GM23338 (cell line): ENCODE data around the gene STK39. TPM values are rescaled to one million over a fixed set of nuclear protein-coding genes. Genes with fewer than 3 reads are reported as not detected.

ENCODE experiments used
- ATAC-seq: fragments of 200-7000 bp; cut with Tn5 transposase; 3 replicates; pipeline ENCODE4 v1.9.1; 2020
- DNase-seq: peaks from one replicate; pipeline ENCODE4 v3.0.0-alpha.2; 2015; ENCODE audit warnings: low spot score
- H2AFZ ChIP-seq: fragments of 200-600 bp; sonication (generic); 2 replicates; pipeline ENCODE4 v1.8.0; 2016; ENCODE audit warnings: antibody characterized with exemption, mild to moderate bottlenecking, moderate library complexity
- H3F3A ChIP-seq: fragments of 200-600 bp; sonication (generic); replicated peaks from 2 replicates; pipeline ENCODE4 v1.8.0; 2017; ENCODE audit warnings: antibody characterized with exemption, mixed run types, low read depth
- H3K27ac ChIP-seq: fragments of 200-600 bp; sonication (generic); 2 replicates; pipeline ENCODE4 v1.6.1; 2016; ENCODE audit warnings: low read depth
- H3K27me3 ChIP-seq: fragments of 200-600 bp; sonication (generic); 2 replicates; pipeline ENCODE4 v1.8.0; 2016; ENCODE audit warnings: mild to moderate bottlenecking, mixed run types, moderate library complexity; ENCODE audit not compliant: insufficient read depth
- H3K36me3 ChIP-seq: fragments of 200-600 bp; sonication (generic); 2 replicates; pipeline ENCODE4 v1.8.0; 2016; ENCODE audit warnings: mild to moderate bottlenecking; ENCODE audit not compliant: insufficient read depth
- H3K4me1 ChIP-seq: fragments of 200-600 bp; sonication (generic); 2 replicates; pipeline ENCODE4 v1.8.0; 2016; ENCODE audit warnings: mild to moderate bottlenecking, moderate library complexity; ENCODE audit not compliant: insufficient read depth
- H3K4me2 ChIP-seq: fragments of 200-600 bp; sonication (generic); 2 replicates; pipeline ENCODE4 v1.7.1; 2017; ENCODE audit warnings: mixed run types
- H3K4me3 ChIP-seq: fragments of 200-600 bp; sonication (generic); 2 replicates; pipeline ENCODE4 v1.6.1; 2016; ENCODE audit warnings: mixed run types
- H3K79me2 ChIP-seq: fragments of 200-600 bp; sonication (generic); replicated peaks from 2 replicates; pipeline ENCODE4 v1.8.0; 2017; ENCODE audit warnings: mild to moderate bottlenecking; ENCODE audit not compliant: insufficient read depth
- H3K9me2 ChIP-seq: fragments of 200-600 bp; sonication (generic); 2 replicates; pipeline ENCODE4 v1.8.0; 2017; ENCODE audit not compliant: insufficient read depth
- H4K20me1 ChIP-seq: fragments of 200-600 bp; sonication (generic); replicated peaks from 2 replicates; pipeline ENCODE4 v1.8.0; 2017; ENCODE audit warnings: mild to moderate bottlenecking; ENCODE audit not compliant: insufficient read depth
- H3K27ac Mint-ChIP-seq: 2 replicates; pipeline ENCODE4 v1.8.0; 2020; ENCODE audit warnings: inconsistent platforms, mild to moderate bottlenecking, moderate library complexity, mixed read lengths
- H3K27me3 Mint-ChIP-seq: 3 replicates; pipeline ENCODE4 v1.8.0; 2022; ENCODE audit warnings: low read depth, mild to moderate bottlenecking, moderate library complexity, mixed read lengths, inconsistent platforms; ENCODE audit not compliant: insufficient read depth, poor library complexity
- H3K36me3 Mint-ChIP-seq: 3 replicates; pipeline ENCODE4 v1.8.0; 2021; ENCODE audit warnings: low read depth, mild to moderate bottlenecking, inconsistent platforms, moderate library complexity, mixed read lengths
- H3K4me1 Mint-ChIP-seq: 3 replicates; pipeline ENCODE4 v1.8.0; 2020; ENCODE audit warnings: mild to moderate bottlenecking, inconsistent platforms, mixed read lengths
- H3K4me3 Mint-ChIP-seq: 3 replicates; pipeline ENCODE4 v1.8.0; 2021; ENCODE audit warnings: moderate library complexity, mild to moderate bottlenecking, inconsistent platforms, mixed read lengths
- H3K9me3 Mint-ChIP-seq: 3 replicates; pipeline ENCODE4 v1.8.0; 2020; ENCODE audit warnings: moderate library complexity, mild to moderate bottlenecking, inconsistent platforms, mixed read lengths
- ETS1 ChIP-seq: IDR thresholded peaks from 2 replicates; pipeline ENCODE4 v1.6.1; 2016; ENCODE audit warnings: antibody characterized with exemption
- EZH2 ChIP-seq: fragments of 200-600 bp; sonication (generic); IDR thresholded peaks from one replicate; pipeline ENCODE4 v1.8.0; 2017; ENCODE audit warnings: antibody characterized with exemption, mild to moderate bottlenecking, low read depth; ENCODE audit not compliant: unreplicated experiment
- REST ChIP-seq: IDR thresholded peaks from one replicate; pipeline ENCODE4 v1.6.1; 2018; ENCODE audit warnings: antibody characterized with exemption; ENCODE audit not compliant: unreplicated experiment
- STAT1 ChIP-seq: IDR thresholded peaks from one replicate; pipeline ENCODE4 v1.6.1; 2016; ENCODE audit warnings: antibody characterized with exemption; ENCODE audit not compliant: unreplicated experiment
- ZNF114 ChIP-seq: fragments of 250-450 bp; sonication (Bioruptor Pico); IDR thresholded peaks from 2 replicates; pipeline ENCODE4 v1.5.0; 2020; ENCODE audit warnings: mild to moderate bottlenecking, moderate library complexity
- ZNF331 ChIP-seq: fragments of 250-450 bp; sonication (Bioruptor Pico); IDR thresholded peaks from 2 replicates; pipeline ENCODE4 v1.5.0; 2020; ENCODE audit warnings: low read depth, mild to moderate bottlenecking, moderate library complexity
- polyA plus RNA-seq: library from polyadenylated mRNA; unstranded; fragments of >200 nt; fragmentation: Nextera tagmentation; extraction: Ambion mirVana; gene quantifications from 2 replicates; pipeline ENCODE4 v1.2.1, GENCODE V29; 2016
- total RNA-seq: library from RNA; depleted of rRNA; stranded (reverse); fragments of >200 nt; shearing (Covaris generic); gene quantifications from 2 replicates; pipeline ENCODE4 v1.2.3, GENCODE V29; 2014
- TF ChIP-seq, protein P1 (sequence below), 2 experiments: fragments of 200-600 bp in 1 of 2; sonication (generic) in 1 of 2; conservative IDR thresholded peaks; 2 replicates each; pipeline versions ENCODE4 v1.5.1 to v1.6.1; 2016 to 2017; ENCODE audit warnings: antibody characterized with exemption in 2 of 2, low read depth in 2 of 2, mild to moderate bottlenecking in 2 of 2, moderate library complexity in 1 of 2

The STK39 gene
- total and polyA plus RNA-seq, 2 experiments from 2014 or later, result 9.5 to 16.9 TPM

- no peak for TF ChIP-seq REST
- TF ChIP-seq, protein P1, sequence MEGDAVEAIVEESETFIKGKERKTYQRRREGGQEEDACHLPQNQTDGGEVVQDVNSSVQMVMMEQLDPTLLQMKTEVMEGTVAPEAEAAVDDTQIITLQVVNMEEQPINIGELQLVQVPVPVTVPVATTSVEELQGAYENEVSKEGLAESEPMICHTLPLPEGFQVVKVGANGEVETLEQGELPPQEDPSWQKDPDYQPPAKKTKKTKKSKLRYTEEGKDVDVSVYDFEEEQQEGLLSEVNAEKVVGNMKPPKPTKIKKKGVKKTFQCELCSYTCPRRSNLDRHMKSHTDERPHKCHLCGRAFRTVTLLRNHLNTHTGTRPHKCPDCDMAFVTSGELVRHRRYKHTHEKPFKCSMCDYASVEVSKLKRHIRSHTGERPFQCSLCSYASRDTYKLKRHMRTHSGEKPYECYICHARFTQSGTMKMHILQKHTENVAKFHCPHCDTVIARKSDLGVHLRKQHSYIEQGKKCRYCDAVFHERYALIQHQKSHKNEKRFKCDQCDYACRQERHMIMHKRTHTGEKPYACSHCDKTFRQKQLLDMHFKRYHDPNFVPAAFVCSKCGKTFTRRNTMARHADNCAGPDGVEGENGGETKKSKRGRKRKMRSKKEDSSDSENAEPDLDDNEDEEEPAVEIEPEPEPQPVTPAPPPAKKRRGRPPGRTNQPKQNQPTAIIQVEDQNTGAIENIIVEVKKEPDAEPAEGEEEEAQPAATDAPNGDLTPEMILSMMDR (conservative IDR thresholded peaks at IDR 0.05; ENCODE audit: low read depth in 2 of 2), result no peak
Observed at GRCh38 chr2:167940346-167940725, 307.1 kb downstream of the STK39 start (continued).

GRCh38 chr2:167939514-167940345 lies 307.7 kb downstream of the STK39 start:
- Mint-ChIP-seq H3K4me1 (no peaks in the 10 kb centered on the region), H3K27me3 (peaks cover 3% of the 10 kb centered on the region), H3K4me3 (no peak overlapping the region), H3K36me3 (no peaks in the 10 kb centered on the region), H3K9me3 (peaks cover 7% of the 10 kb centered on the region; the same call in 2 of the 3 replicates), H3K27ac (no peak overlapping the region)
- Histone ChIP-seq H3K36me3 (no peaks in the 10 kb centered on the region), H3K4me1 (no peaks in the 10 kb centered on the region), H3K79me2 (no peaks in the 10 kb centered on the region), H3K27me3 (no peaks in the 10 kb centered on the region), H3K27ac (no peak overlapping the region), H3F3A (no peaks in the 10 kb centered on the region), H3K9me2 (peaks cover 4% of the 10 kb centered on the region; the same call in 1 of the 2 replicates), H3K4me2 (no peak overlapping the region), H2AFZ (peak overlapping the region; percentile 57; the same call in 1 of the 2 replicates), H4K20me1 (no peaks in the 10 kb centered on the region), H3K4me3 (no peak overlapping the region)
- DNase-seq (no peak), ATAC-seq (no peak)
- TF ChIP-seq, protein P1 (conservative IDR thresholded peaks at IDR 0.05; ENCODE audit: low read depth in 2 of 2), result no peak
- TF ChIP-seq ZNF331 (CRISPR knock-in tag) (no peak), ZNF114 (no peak), STAT1 (no peak), REST (no peak), ETS1 (no peak), EZH2 (no peak)
